SHP77 (cell line): ENCODE results near the gene PCDHGA7.
"Not testable (repeated sequence)": the region's sequence is repeated elsewhere in the genome, so short reads cannot be mapped to it uniquely, and the experiment has no call there.

Source experiments
- DNase-seq, 2 experiments: peaks; one replicate each; lab custom pipeline; 2025; lab: John Stamatoyannopoulos, UW

The PCDHGA7 gene

GRCh38 chr5:141366016-141366896, 16.3 kb upstream of the PCDHGA7 start:
- DNase-seq: no peak

GRCh38 chr5:141369994-141370848, 12.3 kb upstream of the PCDHGA7 start, which contains the start of gene PCDHGB3:
Gene PCDHGB3, plus strand, starts transcription at chr5:141370242. Its CDS starts 153 bp downstream, at chr5:141370395.
- DNase-seq: no peak

GRCh38 chr5:141371572-141372475, 10.7 kb upstream of the PCDHGA7 start:
- DNase-seq: no peak

GRCh38 chr5:141373673-141374317, 8.7 kb upstream of the PCDHGA7 start, which contains the start of gene PCDHGA6:
Gene PCDHGA6, plus strand, starts transcription at chr5:141373891. Its CDS starts 193 bp downstream, at chr5:141374084.
- DNase-seq: no peak

GRCh38 chr5:141374627-141375026, 7.9 kb upstream of the PCDHGA7 start:
- no peak for DNase-seq

GRCh38 chr5:141375444-141376155, 6.9 kb upstream of the PCDHGA7 start:
- DNase-seq: not testable (repeated sequence)

GRCh38 chr5:141383345-141383744, 803 bp downstream of the PCDHGA7 start:
- no peak for DNase-seq

- no peak for DNase-seq
These were observed 2.1 kb downstream of the PCDHGA7 start for GRCh38 chr5:141384471-141385267.

GRCh38 chr5:141387557-141388311, 5.2 kb downstream of the PCDHGA7 start, which contains the start of gene PCDHGB4:
Gene PCDHGB4, plus strand, starts transcription at chr5:141387698. Its CDS starts 187 bp downstream, at chr5:141387885.
- not testable (repeated sequence) for DNase-seq

GRCh38 chr5:141388661-141389060, 6.1 kb downstream of the PCDHGA7 start:
- DNase-seq: no peak

- DNase-seq: no peak
These were observed 6.9 kb downstream of the PCDHGA7 start for GRCh38 chr5:141389153-141390042.

- DNase-seq: no peak
These were observed 10.1 kb downstream of the PCDHGA7 start, which contains the start of gene PCDHGA8 for GRCh38 chr5:141392429-141393198. Gene PCDHGA8, plus strand, starts transcription at chr5:141392633. Its CDS starts 181 bp downstream, at chr5:141392814.

GRCh38 chr5:141393267-141393666, 10.7 kb downstream of the PCDHGA7 start:
- no peak for DNase-seq

- DNase-seq: not testable (repeated sequence)
These were observed 12.1 kb downstream of the PCDHGA7 start for GRCh38 chr5:141394401-141395187.

GRCh38 chr5:141397756-141398551, 15.4 kb downstream of the PCDHGA7 start, which contains the start of gene PCDHGB5:
Gene PCDHGB5, plus strand, starts transcription at chr5:141397947. Its CDS starts 181 bp downstream, at chr5:141398128.
- DNase-seq: not testable (repeated sequence)
